Measurements from ENCODE around the gene CEP97.

Gene CEP97

GRCh38 chr3:101796077-101796680 lies 71.8 kb downstream of the CEP97 start:
- Histone ChIP-seq H3K9me2 (replicated peaks; ENCODE audit: control insufficient read depth, low read length) (no peaks in the 10 kb centered on the region), H3K36me3 (ENCODE audit: control insufficient read depth, low read length) (peaks cover 64% of the 10 kb centered on the region), H3K4me2 (ENCODE audit: low read length) (no peak overlapping the region), H4K20me1 (ENCODE audit: control insufficient read depth, insufficient read depth, low read depth, low read length) (no peaks in the 10 kb centered on the region), H3K4me1 (ENCODE audit: control insufficient read depth, low read length) (peaks cover 33% of the 10 kb centered on the region), H3K79me2 (ENCODE audit: control insufficient read depth, low read length) (peaks cover 52% of the 10 kb centered on the region), H3F3A (ENCODE audit: control insufficient read depth, insufficient read depth) (peaks cover 15% of the 10 kb centered on the region), H3K27me3 (ENCODE audit: control insufficient read depth, low read length) (no peaks in the 10 kb centered on the region), H3K27ac (ENCODE audit: low read depth, low read length) (no peak overlapping the region), H3K4me3 (ENCODE audit: low read length) (no peak overlapping the region), H3K9me3 (ENCODE audit: control insufficient read depth, insufficient read depth, low read length) (peaks cover 40% of the 10 kb centered on the region)
- TF ChIP-seq EZH2phosphoT487 (IDR thresholded peaks at IDR 0.05; ENCODE audit: borderline replicate concordance, low read length): no peak
- no peak for TF ChIP-seq CTCF (IDR thresholded peaks at IDR 0.05; ENCODE audit: low read depth, low read length, poor library complexity, severe bottlenecking)

GRCh38 chr3:101801174-101801573 lies 76.8 kb downstream of the CEP97 start:
- Histone ChIP-seq H3K4me3 (ENCODE audit: low read length) (no peak overlapping the region), H4K20me1 (ENCODE audit: control insufficient read depth, insufficient read depth, low read depth, low read length) (no peaks in the 10 kb centered on the region), H3K79me2 (ENCODE audit: control insufficient read depth, low read length) (peaks cover 20% of the 10 kb centered on the region), H3K9me3 (ENCODE audit: control insufficient read depth, insufficient read depth, low read length) (peaks cover 5% of the 10 kb centered on the region; the same call in 1 of the 2 replicates), H3K27me3 (ENCODE audit: control insufficient read depth, low read length) (no peaks in the 10 kb centered on the region), H3K4me1 (ENCODE audit: control insufficient read depth, low read length) (peaks cover 2% of the 10 kb centered on the region), H3K9me2 (replicated peaks; ENCODE audit: control insufficient read depth, low read length) (no peaks in the 10 kb centered on the region), H3K27ac (ENCODE audit: low read depth, low read length) (no peak overlapping the region), H3K4me2 (ENCODE audit: low read length) (no peak overlapping the region), H3K36me3 (ENCODE audit: control insufficient read depth, low read length) (peaks cover 56% of the 10 kb centered on the region), H3F3A (ENCODE audit: control insufficient read depth, insufficient read depth) (peaks cover 3% of the 10 kb centered on the region; the same call in 1 of the 2 replicates)
- no peak for TF ChIP-seq EZH2phosphoT487 (IDR thresholded peaks at IDR 0.05; ENCODE audit: borderline replicate concordance, low read length)
- TF ChIP-seq CTCF (IDR thresholded peaks at IDR 0.05; ENCODE audit: low read depth, low read length, poor library complexity, severe bottlenecking): no peak

- peaks cover 53% of the 10 kb centered on the region for H3K36me3 ChIP-seq (ENCODE audit: control insufficient read depth, low read length)
- H3K27ac ChIP-seq (ENCODE audit: low read depth, low read length): no peak overlapping the region
- H3K9me3 ChIP-seq (ENCODE audit: control insufficient read depth, insufficient read depth, low read length): no peaks in the 10 kb centered on the region
- H3K79me2 ChIP-seq (ENCODE audit: control insufficient read depth, low read length): peaks cover 10% of the 10 kb centered on the region
- H3K4me3 ChIP-seq (ENCODE audit: low read length): no peak overlapping the region
- TF ChIP-seq EZH2phosphoT487 (IDR thresholded peaks at IDR 0.05; ENCODE audit: borderline replicate concordance, low read length) (no peak), CTCF (IDR thresholded peaks at IDR 0.05; ENCODE audit: low read depth, low read length, poor library complexity, severe bottlenecking) (no peak)
- H3K4me2 ChIP-seq (ENCODE audit: low read length): no peak overlapping the region
- H4K20me1 ChIP-seq (ENCODE audit: control insufficient read depth, insufficient read depth, low read depth, low read length): no peaks in the 10 kb centered on the region
- no peaks in the 10 kb centered on the region for H3K4me1 ChIP-seq (ENCODE audit: control insufficient read depth, low read length)
- H3K27me3 ChIP-seq (ENCODE audit: control insufficient read depth, low read length): no peaks in the 10 kb centered on the region
- peaks cover 3% of the 10 kb centered on the region; the same call in 1 of the 2 replicates for H3F3A ChIP-seq (ENCODE audit: control insufficient read depth, insufficient read depth)
- no peaks in the 10 kb centered on the region for H3K9me2 ChIP-seq (replicated peaks; ENCODE audit: control insufficient read depth, low read length)
Measured at GRCh38 chr3:101802179-101802578, 77.8 kb downstream of the CEP97 start.

Measured in DOHH2 (cell line).